HCT116 (cell line): Measurements from ENCODE around the gene DHX58. TPM values are rescaled to one million over a fixed set of nuclear protein-coding genes. Genes with fewer than 3 reads are reported as not detected.

Experiments used
- ATAC-seq: fragments of 200-7000 bp; cut with Tn5 transposase; 2 replicates; pipeline ENCODE4 v1.9.1; 2020; ENCODE audit warnings: mild to moderate bottlenecking, moderate library complexity
- Bru-seq: library from RNA; stranded (reverse); fragments of 400-500 nt; gene quantifications from one replicate; lab custom pipeline; 2021; lab: Mats Ljungman, UMichigan
- BruChase-seq, 2 experiments: library from RNA; stranded (reverse); fragments of 400-500 nt; gene quantifications; one replicate each; lab custom pipeline; 2021; lab: Mats Ljungman, UMichigan
- BruUV-seq: library from RNA; stranded (reverse); fragments of 400-500 nt; replicated peaks from 2 replicates; lab custom pipeline; 2021; lab: Mats Ljungman, UMichigan
- CTCF ChIA-PET: fragments of 300-600 bp; sonication (Branson Sonifier 250); formaldehyde crosslinking; loops from one replicate; lab custom pipeline; 2021; ENCODE audit warnings: antibody characterized with exemption; lab: Charles Lee
- POLR2A ChIA-PET: fragments of 300-600, 350-600 bp; sonication (Branson Sonifier 250); formaldehyde crosslinking; loops from one replicate; lab custom pipeline; 2021; ENCODE audit warnings: antibody characterized with exemption; lab: Charles Lee
- RAD21 ChIA-PET, 2 experiments: fragments of 300-600 bp; sonication (Branson Sonifier 250); formaldehyde crosslinking; loops; one replicate each; lab custom pipeline; 2023; ENCODE audit warnings: low total read pairs in 2 of 2; ENCODE audit not compliant: uncharacterized antibody in 2 of 2, unreplicated experiment in 2 of 2, low non-redundant PET in 1 of 2; lab: Charles Lee
- DNase-seq: peaks from one replicate; pipeline ENCODE4 v3.0.0-alpha.2; 2010; ENCODE audit warnings: low read depth, low spot score
- H2AFZ ChIP-seq: fragments of 200-600 bp; shearing (Covaris generic), sonication (generic); 2 replicates; pipeline ENCODE4 v1.6.1; 2017; ENCODE audit warnings: low read depth, mixed run types, mixed read lengths, antibody characterized with exemption, low read length; ENCODE audit not compliant: poor library complexity, severe bottlenecking
- H3K27ac ChIP-seq: 2 replicates; pipeline ENCODE4 v1.5.1; 2012; ENCODE audit warnings: low read depth, low read length
- H3K27me3 ChIP-seq: fragments of 200-600 bp; sonication (generic); 2 replicates; pipeline ENCODE4 v1.6.1; 2016; ENCODE audit warnings: mixed run types, low read length, mixed read lengths; ENCODE audit not compliant: insufficient read depth
- H3K36me3 ChIP-seq, 2 experiments: fragments of 200-500 bp in 1 of 2; fragments of 200-600 bp in 1 of 2; sonication (Bioruptor generic) in 1 of 2; sonication (generic) in 1 of 2; 2 replicates each; pipeline versions ENCODE4 v1.5.1 to v1.6.1; 2014 to 2016; ENCODE audit warnings: low read length in 2 of 2, inconsistent platforms in 1 of 2, mixed read lengths in 1 of 2, mixed run types in 1 of 2; ENCODE audit not compliant: insufficient read depth in 2 of 2, control insufficient read depth in 1 of 2
- H3K4me1 ChIP-seq, 2 experiments: fragments of 200-600 bp in 1 of 2; sonication (generic) in 1 of 2; 2 replicates each; pipeline versions ENCODE4 v1.5.1 to v1.6.1; 2012 to 2017; ENCODE audit warnings: low read length in 2 of 2, inconsistent platforms in 1 of 2, mild to moderate bottlenecking in 1 of 2, mixed read lengths in 1 of 2, mixed run types in 1 of 2, moderate library complexity in 1 of 2; ENCODE audit not compliant: insufficient read depth in 2 of 2, control insufficient read depth in 1 of 2
- H3K4me2 ChIP-seq: fragments of 200-600 bp; sonication (generic); 2 replicates; pipeline ENCODE4 v1.6.1; 2017; ENCODE audit warnings: mixed run types, low read length, mixed read lengths
- H3K4me3 ChIP-seq, 2 experiments: fragments of 200-600 bp in 1 of 2; sonication (generic) in 1 of 2; replicated peaks in 1 of 2; 2 replicates each; pipeline ENCODE4 v1.5.1; 2011 to 2016; ENCODE audit warnings: low read length in 2 of 2, control low read depth in 1 of 2, low read depth in 1 of 2, mild to moderate bottlenecking in 1 of 2, mixed read lengths in 1 of 2, mixed run types in 1 of 2
- H3K79me2 ChIP-seq: fragments of 200-600 bp; sonication (generic); 2 replicates; pipeline ENCODE4 v1.6.1; 2017; ENCODE audit warnings: mild to moderate bottlenecking, mixed run types, low read length, moderate library complexity, mixed read lengths; ENCODE audit not compliant: insufficient read depth
- H3K9ac ChIP-seq: fragments of 200-600 bp; sonication (generic); 2 replicates; pipeline ENCODE4 v1.6.1; 2016; ENCODE audit warnings: low read length, mixed read lengths
- H3K9me2 ChIP-seq: fragments of 200-600 bp; sonication (generic), shearing (Covaris generic); 2 replicates; pipeline ENCODE4 v1.6.1; 2017; ENCODE audit warnings: mixed run types, mild to moderate bottlenecking, moderate library complexity; ENCODE audit not compliant: insufficient read depth
- H3K9me3 ChIP-seq, 2 experiments: fragments of 200-500 bp in 1 of 2; fragments of 200-600 bp in 1 of 2; sonication (Bioruptor generic) in 1 of 2; sonication (generic) in 1 of 2; 2 replicates each; pipeline ENCODE4 v1.6.1; 2014 to 2017; ENCODE audit warnings: low read length in 2 of 2, mixed read lengths in 2 of 2, inconsistent platforms in 1 of 2, low read depth in 1 of 2, mild to moderate bottlenecking in 1 of 2, mixed run types in 1 of 2, moderate library complexity in 1 of 2; ENCODE audit not compliant: control insufficient read depth in 1 of 2, insufficient read depth in 1 of 2
- H4K20me1 ChIP-seq: fragments of 200-600 bp; sonication (generic), shearing (Covaris generic); 2 replicates; pipeline ENCODE4 v1.6.1; 2017; ENCODE audit warnings: mixed run types, mild to moderate bottlenecking, moderate library complexity; ENCODE audit not compliant: insufficient read depth
- ATF3 ChIP-seq: IDR thresholded peaks from 2 replicates; pipeline ENCODE4 v1.6.1; 2012
- CEBPB ChIP-seq: IDR thresholded peaks from 2 replicates; pipeline ENCODE4 v1.6.1; 2012; ENCODE audit warnings: low read depth
- CTCF ChIP-seq, 3 experiments: fragments of 200-600 bp in 1 of 3; sonication (generic) in 1 of 3; IDR thresholded peaks in 2 of 3; conservative IDR thresholded peaks in 1 of 3; 2 replicates each; pipeline ENCODE4 v1.5.1; 2012 to 2017; ENCODE audit warnings: low read depth in 2 of 3, low read length in 2 of 3, antibody characterized with exemption in 1 of 3, borderline replicate concordance in 1 of 3, control low read depth in 1 of 3, mild to moderate bottlenecking in 1 of 3, mixed read lengths in 1 of 3, mixed run types in 1 of 3, moderate library complexity in 1 of 3; ENCODE audit not compliant: insufficient read depth in 1 of 3
- EGR1 ChIP-seq: IDR thresholded peaks from 2 replicates; pipeline ENCODE4 v1.6.1; 2012; ENCODE audit warnings: low read depth
- ELF1 ChIP-seq: IDR thresholded peaks from 2 replicates; pipeline ENCODE4 v1.6.1; 2012; ENCODE audit warnings: low read depth, borderline replicate concordance
- EZH2 ChIP-seq: fragments of 200-600 bp; sonication (generic); IDR thresholded peaks from 2 replicates; pipeline ENCODE4 v1.6.1; 2017; ENCODE audit warnings: antibody characterized with exemption, mixed run types
- RAD21 ChIP-seq: IDR thresholded peaks from 2 replicates; pipeline ENCODE4 v1.6.1; 2012; ENCODE audit warnings: low read depth, mild to moderate bottlenecking
- REST ChIP-seq: IDR thresholded peaks from 2 replicates; pipeline ENCODE4 v1.6.1; 2012; ENCODE audit warnings: low read depth
- SIN3A ChIP-seq: IDR thresholded peaks from 2 replicates; pipeline ENCODE4 v1.6.1; 2012; ENCODE audit warnings: low read depth
- TCF7L2 ChIP-seq: IDR thresholded peaks from 2 replicates; pipeline ENCODE4 v1.7.0; 2011; ENCODE audit warnings: borderline replicate concordance, inconsistent platforms; ENCODE audit not compliant: insufficient read depth, insufficient read length; ENCODE audit errors: extremely low read depth
- ZBTB33 ChIP-seq: IDR thresholded peaks from 2 replicates; pipeline ENCODE4 v1.6.1; 2011; ENCODE audit warnings: mild to moderate bottlenecking, low read length, moderate library complexity; ENCODE audit not compliant: insufficient replicate concordance; ENCODE audit errors: extremely low read depth
- intact Hi-C: fragments of 100-400 bp; cut with micrococcal nuclease; formaldehyde crosslinking; loops from 2 replicates; pipeline ENCODE4 v1.10.0; 2022
- long read RNA-seq: library from polyadenylated mRNA; unstranded; transcript quantifications from one replicate; pipeline ENCODE4 v2.0.0, GENCODE V29; 2021; ENCODE audit not compliant: unreplicated experiment
- polyA plus RNA-seq: library from polyadenylated mRNA; unstranded; fragments of >200 nt; gene quantifications from 2 replicates; pipeline ENCODE4 v1.2.1, GENCODE V29; 2012; ENCODE audit warnings: missing spikeins
- total RNA-seq: library from RNA; stranded (reverse); gene quantifications from one replicate; pipeline ENCODE4 v1.2.1, GENCODE V29; 2021; ENCODE audit not compliant: unreplicated experiment

Gene DHX58
- total RNA-seq (1.2 TPM), Bru-seq, nascent RNA (percentile 30 among the genes with signal in this experiment), BruChase-seq, experiment 1, labeled RNA remaining after a 6-hour chase (percentile 31 among the genes with signal in this experiment), BruChase-seq, experiment 2, labeled RNA remaining after a 2-hour chase (percentile 30 among the genes with signal in this experiment)
- polyA plus RNA-seq, result 1.1 and 1.6 TPM in 2 replicates
- long read RNA-seq, partial matches to known transcripts, result 1 of 1 reads
- long read RNA-seq, other reads (novel, unspliced or antisense), result 0 of 1 reads

GRCh38 chr17:42112552-42113176 is at the start of gene DHX58:
TSS of gene DHX58 (minus strand) at chr17:42112714. CDS start at chr17:42111892, 822 bp downstream.
- POLR2A ChIA-PET, result no interaction called here

More at GRCh38 chr17:42112552-42113176, at the start of gene DHX58:
- TF ChIP-seq SIN3A, result no peak
- no peak for TF ChIP-seq CTCF (IDR thresholded peaks at IDR 0.05 in 2 of 3, conservative IDR thresholded peaks at IDR 0.05 in 1 of 3; ENCODE audit: borderline replicate concordance in 1 of 3, insufficient read depth in 1 of 3, low read depth in 2 of 3, low read length in 2 of 3)
- TF ChIP-seq CEBPB, result no peak
- TF ChIP-seq RAD21, result no peak
- TF ChIP-seq ZBTB33, result no peak
- TF ChIP-seq ATF3, result no peak
- TF ChIP-seq EGR1, result no peak
- no peak for TF ChIP-seq TCF7L2
- no peak for TF ChIP-seq REST
- TF ChIP-seq ELF1, result no peak
- TF ChIP-seq EZH2, result no peak
- TF ChIP-seq, all 23 proteins: peak for 0
- DNase-seq (no peak), ATAC-seq (no peak)
- H4K20me1 ChIP-seq, result no peaks in the 10 kb centered on the region
- H2AFZ ChIP-seq, result no peak within 1 kb of the TSS
- RAD21 ChIA-PET, result interaction anchor here in 1 of 2 experiments (1.1 to 1.3 kb wide), 2 partner anchors 8 to 87 kb away, joined by 3 read pairs; partner anchors contain the start of gene KAT2A
- H3K27me3 ChIP-seq, result no peaks in the 10 kb centered on the region
- peaks cover 3 to 11% of the 10 kb centered on the region in 2 experiments for H3K36me3 ChIP-seq
- no peaks in the 10 kb centered on the region for H3K79me2 ChIP-seq
- no TSS peak for BruUV-seq
- no peak within 1 kb of the TSS for H3K9ac ChIP-seq
- H3K9me3 ChIP-seq, result no peaks in the 10 kb centered on the region
- H3K4me3 ChIP-seq, result no peak within 1 kb of the TSS
- intact Hi-C loops, result no loop called here
- H3K27ac ChIP-seq, result no peak within 1 kb of the TSS
- H3K4me2 ChIP-seq, result no peak within 1 kb of the TSS
- H3K9me2 ChIP-seq, result no peaks in the 10 kb centered on the region
- CTCF ChIA-PET, result interaction anchor here (0.6 to 1.9 kb wide), 4 partner anchors 11 to 147 kb away, joined by 3 to 5 read pairs (median 3); no protein-coding TSS in a partner anchor
- peaks cover 4 to 7% of the 10 kb centered on the region in 2 experiments; a peak in 3 of 4 replicates for H3K4me1 ChIP-seq
